ENCODE results near the gene MLEC. TPM values are rescaled to one million over a fixed set of nuclear protein-coding genes. Genes with fewer than 3 reads are reported as not detected.
A peak's percentile ranks its signal among the peaks of the same experiment; 100 is the strongest.

MLEC gene
- total RNA-seq, 4 donors from 2014 or later, result 46.5 to 89.4 (median 60.1) TPM

GRCh38 chr12:120720234-120720986 is 33.5 kb downstream of the MLEC start:
- peak; percentile 97 to 98 for ATAC-seq
- intact Hi-C loops (cut with DNase I; ENCODE audit: low total_unique reads), result no loop called here

GRCh38 chr12:120720987-120721801 is 34.2 kb downstream of the MLEC start:
- H3K4me1 ChIP-seq, result peaks cover 12 to 31% of the 10 kb centered on the region in 2 donors
- intact Hi-C loops (cut with DNase I; ENCODE audit: low total_unique reads), result no loop called here

More at GRCh38 chr12:120720234-120720986, 33.5 kb downstream of the MLEC start:
- DNase-seq, result peak; percentile 64 to 80
- H3K27ac ChIP-seq, result peak overlapping the region; percentile 87 to 95 (median 92)
- peaks cover 0 to 60% of the 10 kb centered on the region in 2 donors for H3K36me3 ChIP-seq
- peaks cover 12 to 31% of the 10 kb centered on the region in 2 donors for H3K4me1 ChIP-seq
- TF ChIP-seq CTCF (IDR thresholded peaks at IDR 0.05 in 4 of 5, conservative IDR thresholded peaks at IDR 0.05 in 1 of 5), result no peak
- peak in 1 of 2 donors; percentile 30 for TF ChIP-seq POLR2A (IDR thresholded peaks at IDR 0.05)
- no peaks in the 10 kb centered on the region for H3K9me3 ChIP-seq
- in situ Hi-C loops (cut with MboI; ENCODE audit: low sequenced_read_pairs in 4 of 4), result no loop called here
- no peaks in the 10 kb centered on the region for H3K27me3 ChIP-seq
- H3K4me3 ChIP-seq, result no peak overlapping the region

GRCh38 chr12:120721866-120722265 is 34.9 kb downstream of the MLEC start:
- Histone ChIP-seq H3K27me3 (no peaks in the 10 kb centered on the region), H3K27ac (peak overlapping the region; percentile 87 to 95 (median 92)), H3K4me3 (no peak overlapping the region), H3K36me3 (peaks cover 0 to 47% of the 10 kb centered on the region in 2 donors), H3K9me3 (no peaks in the 10 kb centered on the region), H3K4me1 (peaks cover 16 to 37% of the 10 kb centered on the region in 2 donors)
- in situ Hi-C loops (cut with MboI; ENCODE audit: low sequenced_read_pairs in 4 of 4), result no loop called here
- no peak for TF ChIP-seq POLR2A (IDR thresholded peaks at IDR 0.05)
- no peak for TF ChIP-seq CTCF (IDR thresholded peaks at IDR 0.05 in 4 of 5, conservative IDR thresholded peaks at IDR 0.05 in 1 of 5)
- intact Hi-C loops (cut with DNase I; ENCODE audit: low total_unique reads), result no loop called here
- ATAC-seq, result no peak
- no peak for DNase-seq

More at GRCh38 chr12:120720987-120721801, 34.2 kb downstream of the MLEC start:
- Histone ChIP-seq H3K36me3 (peaks cover 0 to 53% of the 10 kb centered on the region in 2 donors), H3K4me3 (no peak overlapping the region), H3K27me3 (no peaks in the 10 kb centered on the region), H3K27ac (peak overlapping the region; percentile 87 to 95 (median 92)), H3K9me3 (no peaks in the 10 kb centered on the region)
- ATAC-seq (peak; percentile 16 to 24), DNase-seq (no peak)
- no peak for TF ChIP-seq CTCF (IDR thresholded peaks at IDR 0.05 in 4 of 5, conservative IDR thresholded peaks at IDR 0.05 in 1 of 5)
- TF ChIP-seq POLR2A (IDR thresholded peaks at IDR 0.05), result no peak
- in situ Hi-C loops (cut with MboI; ENCODE audit: low sequenced_read_pairs in 4 of 4), result no loop called here

- Histone ChIP-seq H3K36me3 (peaks cover 0 to 46% of the 10 kb centered on the region in 2 donors), H3K27ac (peak overlapping the region in 2 of 4 donors; percentile 91 to 95), H3K4me1 (peaks cover 21 to 40% of the 10 kb centered on the region in 2 donors), H3K9me3 (no peaks in the 10 kb centered on the region), H3K4me3 (no peak overlapping the region), H3K27me3 (no peaks in the 10 kb centered on the region)
- DNase-seq (no peak), ATAC-seq (no peak)
- intact Hi-C loops (cut with DNase I; ENCODE audit: low total_unique reads), result no loop called here
- TF ChIP-seq CTCF (IDR thresholded peaks at IDR 0.05 in 4 of 5, conservative IDR thresholded peaks at IDR 0.05 in 1 of 5) (no peak), POLR2A (IDR thresholded peaks at IDR 0.05) (no peak)
- in situ Hi-C loops (cut with MboI; ENCODE audit: low sequenced_read_pairs in 4 of 4), result no loop called here
These were observed 35.8 kb downstream of the MLEC start for GRCh38 chr12:120722784-120723183.
